ENCODE results near the gene BAIAP2L1. TPM values are rescaled to one million over a fixed set of nuclear protein-coding genes. Genes with fewer than 3 reads are reported as not detected.

BAIAP2L1 gene
- total RNA-seq, 1 experiment from 2014 or later, result 60.9 TPM

- H3K4me3 Mint-ChIP-seq (ENCODE audit: unreplicated experiment), result no peak overlapping the region
- POLR2A ChIA-PET, result no interaction called here
- no peak for DNase-seq
- CTCF ChIA-PET, result no interaction called here
- Histone ChIP-seq H3K9me3 (peaks cover 4% of the 10 kb centered on the region; the same call in 1 of the 2 replicates), H3K4me1 (peaks cover 8% of the 10 kb centered on the region; the same call in 1 of the 2 replicates), H3K4me3 (ENCODE audit: low read depth, low read length) (no peak overlapping the region), H3K27me3 (replicated peaks; ENCODE audit: control insufficient read depth, insufficient read depth, low read length) (no peaks in the 10 kb centered on the region), H3K36me3 (ENCODE audit: control insufficient read depth, insufficient read depth, low read length) (peaks cover 2% of the 10 kb centered on the region; the same call in 1 of the 2 replicates)
- peaks cover 46% of the 10 kb centered on the region for H3K36me3 Mint-ChIP-seq (ENCODE audit: insufficient read depth, unreplicated experiment)
- H3K9me3 Mint-ChIP-seq (ENCODE audit: unreplicated experiment), result peaks cover under 1% of the 10 kb centered on the region
- intact Hi-C loops (cut with micrococcal nuclease; ENCODE audit: unreplicated experiment), result no loop called here
- no TSS peak for BruUV-seq (replicated peaks)
- TF ChIP-seq CTCF (IDR thresholded peaks at IDR 0.05; ENCODE audit: insufficient read depth in 1 of 2, low read depth in 1 of 2, low read length in 1 of 2, severe bottlenecking in 1 of 2, unreplicated experiment in 1 of 2), result no peak
- no peak overlapping the region for H3K27ac Mint-ChIP-seq (ENCODE audit: unreplicated experiment)
- peaks cover 9% of the 10 kb centered on the region for H3K4me1 Mint-ChIP-seq (ENCODE audit: low read depth, unreplicated experiment)
- H3K27me3 Mint-ChIP-seq (ENCODE audit: insufficient read depth, unreplicated experiment), result no peaks in the 10 kb centered on the region
These were observed 144.5 kb downstream of the BAIAP2L1 start for GRCh38 chr7:98256431-98256830.

DNA sequence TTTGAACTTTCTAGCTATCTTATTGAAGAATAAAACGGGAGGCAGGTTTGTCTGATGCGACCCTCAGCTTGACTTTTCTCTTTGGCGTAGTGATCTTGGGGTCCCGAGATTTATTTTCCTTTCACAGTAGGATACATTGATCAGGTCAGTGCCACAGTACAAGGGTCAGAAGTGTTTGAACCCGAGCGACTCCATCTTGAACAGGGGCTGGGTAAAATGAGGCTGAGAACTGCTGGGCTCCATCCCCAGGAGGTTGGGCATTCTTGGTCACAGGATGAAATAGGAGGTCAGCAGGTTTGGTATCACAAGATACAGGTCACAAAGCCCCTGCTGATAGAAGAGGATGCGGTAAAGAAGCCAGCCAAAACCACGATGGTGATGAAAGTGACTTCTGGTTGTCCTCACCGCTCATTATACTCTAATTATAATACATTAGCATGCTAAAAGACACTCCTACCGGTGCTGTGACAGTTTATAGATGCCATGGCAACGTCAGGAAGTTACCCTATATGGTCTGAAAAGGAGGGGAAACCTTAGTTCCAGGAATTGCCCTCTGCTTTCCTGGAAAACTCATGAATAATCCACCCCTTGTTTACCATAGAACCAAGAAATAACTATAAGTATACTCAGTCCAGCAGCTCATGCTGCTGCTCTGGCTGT lies 145.8 kb downstream of the BAIAP2L1 start:
- no peak overlapping the region for H3K4me3 ChIP-seq (ENCODE audit: low read depth, low read length)
- no peak for DNase-seq
- Mint-ChIP-seq H3K36me3 (ENCODE audit: insufficient read depth, unreplicated experiment) (peaks cover 42% of the 10 kb centered on the region), H3K27me3 (ENCODE audit: insufficient read depth, unreplicated experiment) (no peaks in the 10 kb centered on the region), H3K27ac (ENCODE audit: unreplicated experiment) (no peak overlapping the region), H3K9me3 (ENCODE audit: unreplicated experiment) (no peaks in the 10 kb centered on the region), H3K4me1 (ENCODE audit: low read depth, unreplicated experiment) (peaks cover 9% of the 10 kb centered on the region), H3K4me3 (ENCODE audit: unreplicated experiment) (no peak overlapping the region)
- no peaks in the 10 kb centered on the region for H3K9me3 ChIP-seq
- H3K4me1 ChIP-seq, result peaks cover 8% of the 10 kb centered on the region; the same call in 1 of the 2 replicates
- no peak for TF ChIP-seq CTCF (IDR thresholded peaks at IDR 0.05; ENCODE audit: insufficient read depth in 1 of 2, low read depth in 1 of 2, low read length in 1 of 2, severe bottlenecking in 1 of 2, unreplicated experiment in 1 of 2)
- intact Hi-C loops (cut with micrococcal nuclease; ENCODE audit: unreplicated experiment), result no loop called here
- BruUV-seq (replicated peaks), result TSS peak; percentile 4
- no peaks in the 10 kb centered on the region; the same call in 1 of the 2 replicates for H3K36me3 ChIP-seq (ENCODE audit: control insufficient read depth, insufficient read depth, low read length)
- no peaks in the 10 kb centered on the region for H3K27me3 ChIP-seq (replicated peaks; ENCODE audit: control insufficient read depth, insufficient read depth, low read length)
- CTCF ChIA-PET, result no interaction called here
- POLR2A ChIA-PET, result no interaction called here

- no peaks in the 10 kb centered on the region for H3K9me3 ChIP-seq
- DNase-seq, result no peak
- Mint-ChIP-seq H3K27me3 (ENCODE audit: insufficient read depth, unreplicated experiment) (no peaks in the 10 kb centered on the region), H3K9me3 (ENCODE audit: unreplicated experiment) (no peaks in the 10 kb centered on the region), H3K4me1 (ENCODE audit: low read depth, unreplicated experiment) (peaks cover 9% of the 10 kb centered on the region), H3K36me3 (ENCODE audit: insufficient read depth, unreplicated experiment) (peaks cover 39% of the 10 kb centered on the region), H3K27ac (ENCODE audit: unreplicated experiment) (no peak overlapping the region), H3K4me3 (ENCODE audit: unreplicated experiment) (no peak overlapping the region)
- H3K27me3 ChIP-seq (replicated peaks; ENCODE audit: control insufficient read depth, insufficient read depth, low read length), result no peaks in the 10 kb centered on the region
- ChIA-PET POLR2A (interaction anchor here (0.6 kb wide), 1 partner anchor 33 kb away, joined by 3 read pairs; no protein-coding TSS in a partner anchor), CTCF (no interaction called here)
- peaks cover 8% of the 10 kb centered on the region; the same call in 1 of the 2 replicates for H3K4me1 ChIP-seq
- BruUV-seq (replicated peaks), result no TSS peak
- intact Hi-C loops (cut with micrococcal nuclease; ENCODE audit: unreplicated experiment), result no loop called here
- no peak for TF ChIP-seq CTCF (IDR thresholded peaks at IDR 0.05; ENCODE audit: insufficient read depth in 1 of 2, low read depth in 1 of 2, low read length in 1 of 2, severe bottlenecking in 1 of 2, unreplicated experiment in 1 of 2)
- no peaks in the 10 kb centered on the region; the same call in 1 of the 2 replicates for H3K36me3 ChIP-seq (ENCODE audit: control insufficient read depth, insufficient read depth, low read length)
- H3K4me3 ChIP-seq (ENCODE audit: low read depth, low read length), result no peak overlapping the region
These were observed 146.4 kb downstream of the BAIAP2L1 start for GRCh38 chr7:98254516-98254915.
